ENCODE results near the gene SMARCC2. TPM values are rescaled to one million over a fixed set of nuclear protein-coding genes. Genes with fewer than 3 reads are reported as not detected.

The SMARCC2 gene
- total RNA-seq, 2 experiments from 2014 or later: 68.3 to 137 TPM

DNA sequence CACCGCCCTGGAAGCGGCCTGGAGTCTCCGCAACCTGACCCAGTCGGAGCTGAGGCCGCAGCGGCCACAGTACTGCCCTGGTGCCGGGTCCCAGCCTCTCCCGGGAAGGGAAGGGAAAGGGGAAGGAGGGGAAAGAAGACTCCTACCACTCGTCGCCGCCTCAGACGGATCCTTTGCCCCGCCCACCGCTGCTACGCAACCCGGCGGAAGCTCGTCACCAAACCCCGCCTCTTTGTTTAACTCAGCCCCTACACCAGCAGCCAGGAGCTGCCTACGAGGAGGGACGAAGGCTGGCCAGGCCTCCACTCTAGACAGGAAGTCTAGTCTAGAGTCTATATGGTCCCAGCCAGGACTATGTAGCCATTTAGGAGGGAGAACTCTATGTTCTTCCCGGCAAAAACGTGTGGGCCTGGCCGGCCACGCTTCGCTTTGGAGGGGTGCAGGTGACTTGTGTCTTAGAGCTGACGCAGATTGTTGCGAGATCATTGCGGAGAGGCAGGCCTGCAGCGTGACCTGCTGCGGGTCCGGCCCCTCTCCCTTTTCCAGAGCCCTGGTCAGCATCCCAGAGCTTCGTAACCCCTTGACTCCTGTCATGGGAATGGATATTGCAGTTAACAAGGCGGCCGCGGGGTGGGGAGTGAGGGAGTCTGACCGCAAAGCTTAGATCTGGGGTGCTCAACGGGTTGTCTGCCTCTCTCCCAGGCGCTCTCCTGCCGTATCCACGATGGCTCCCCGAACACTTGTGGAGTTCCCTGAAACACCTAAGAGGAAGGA lies 32.7 kb upstream of the SMARCC2 start, which contains the start of gene RNF41:
RNF41 (minus strand) TSS at position 166 of the 774 bp plus-strand sequence. CDS start 7,875 bp downstream, outside the sequence.
- TF ChIP-seq, protein P1, sequence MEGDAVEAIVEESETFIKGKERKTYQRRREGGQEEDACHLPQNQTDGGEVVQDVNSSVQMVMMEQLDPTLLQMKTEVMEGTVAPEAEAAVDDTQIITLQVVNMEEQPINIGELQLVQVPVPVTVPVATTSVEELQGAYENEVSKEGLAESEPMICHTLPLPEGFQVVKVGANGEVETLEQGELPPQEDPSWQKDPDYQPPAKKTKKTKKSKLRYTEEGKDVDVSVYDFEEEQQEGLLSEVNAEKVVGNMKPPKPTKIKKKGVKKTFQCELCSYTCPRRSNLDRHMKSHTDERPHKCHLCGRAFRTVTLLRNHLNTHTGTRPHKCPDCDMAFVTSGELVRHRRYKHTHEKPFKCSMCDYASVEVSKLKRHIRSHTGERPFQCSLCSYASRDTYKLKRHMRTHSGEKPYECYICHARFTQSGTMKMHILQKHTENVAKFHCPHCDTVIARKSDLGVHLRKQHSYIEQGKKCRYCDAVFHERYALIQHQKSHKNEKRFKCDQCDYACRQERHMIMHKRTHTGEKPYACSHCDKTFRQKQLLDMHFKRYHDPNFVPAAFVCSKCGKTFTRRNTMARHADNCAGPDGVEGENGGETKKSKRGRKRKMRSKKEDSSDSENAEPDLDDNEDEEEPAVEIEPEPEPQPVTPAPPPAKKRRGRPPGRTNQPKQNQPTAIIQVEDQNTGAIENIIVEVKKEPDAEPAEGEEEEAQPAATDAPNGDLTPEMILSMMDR (conservative IDR thresholded peaks at IDR 0.05; ENCODE audit: low read length): 0 out of 2 replicates have a peak, but pooled peaks have one; percentile 20
- TF ChIP-seq EZH2phosphoT487 (IDR thresholded peaks at IDR 0.05; ENCODE audit: borderline replicate concordance, low read depth, low read length): no peak
- H4K20me1 ChIP-seq (ENCODE audit: insufficient read depth, low read length): no peaks in the 10 kb centered on the region
- peaks cover 23% of the 10 kb centered on the region; the same call in 1 of the 2 replicates for H3K79me2 ChIP-seq (ENCODE audit: insufficient read depth, low read depth, low read length)
- H3K36me3 ChIP-seq (ENCODE audit: insufficient read depth, low read length): no peaks in the 10 kb centered on the region; the same call in 1 of the 2 replicates
- H3K9me2 ChIP-seq (ENCODE audit: insufficient read depth, low read length): no peaks in the 10 kb centered on the region
- ChIA-PET POLR2A (interaction anchor here (0.7 to 4.2 kb wide), 24 partner anchors 9 to 327 kb away, joined by 3 to 85 read pairs (median 6); partner anchors contain the start of genes COQ10A, IL23A, MYL6 and SMARCC2), CTCF (ENCODE audit: unreplicated experiment) (interaction anchor here (0.6 to 3.4 kb wide), 12 partner anchors 9 to 424 kb away, joined by 3 to 35 read pairs (median 4); partner anchors contain the start of genes ESYT1, SMARCC2 and ZC3H10)
- H3K27ac ChIP-seq (ENCODE audit: low read depth, low read length, poor library complexity, severe bottlenecking): peak within 1 kb of the TSS; percentile 77
- peak within 1 kb of the TSS; percentile 100 for H3K4me2 ChIP-seq (ENCODE audit: low read length)
- H2AFZ ChIP-seq (ENCODE audit: low read length): peak within 1 kb of the TSS; percentile 65; the same call in 1 of the 2 replicates
- no peaks in the 10 kb centered on the region for H3K9me3 ChIP-seq (ENCODE audit: low read length)
- intact Hi-C loops (cut with micrococcal nuclease; ENCODE audit: unreplicated experiment): loop anchor here (2.0 kb wide), 1 partner anchor 15 kb away; no protein-coding TSS in a partner anchor
- H3K4me1 ChIP-seq (ENCODE audit: insufficient read depth, low read length, poor library complexity, severe bottlenecking): peaks cover 40% of the 10 kb centered on the region
- peak within 1 kb of the TSS; percentile 81 for H3K4me3 ChIP-seq (ENCODE audit: low read depth, low read length, poor library complexity, severe bottlenecking)
- BruUV-seq (replicated peaks): TSS peak; percentile 59
- DNase-seq (ENCODE audit: low spot score): peak; percentile 95

DNA sequence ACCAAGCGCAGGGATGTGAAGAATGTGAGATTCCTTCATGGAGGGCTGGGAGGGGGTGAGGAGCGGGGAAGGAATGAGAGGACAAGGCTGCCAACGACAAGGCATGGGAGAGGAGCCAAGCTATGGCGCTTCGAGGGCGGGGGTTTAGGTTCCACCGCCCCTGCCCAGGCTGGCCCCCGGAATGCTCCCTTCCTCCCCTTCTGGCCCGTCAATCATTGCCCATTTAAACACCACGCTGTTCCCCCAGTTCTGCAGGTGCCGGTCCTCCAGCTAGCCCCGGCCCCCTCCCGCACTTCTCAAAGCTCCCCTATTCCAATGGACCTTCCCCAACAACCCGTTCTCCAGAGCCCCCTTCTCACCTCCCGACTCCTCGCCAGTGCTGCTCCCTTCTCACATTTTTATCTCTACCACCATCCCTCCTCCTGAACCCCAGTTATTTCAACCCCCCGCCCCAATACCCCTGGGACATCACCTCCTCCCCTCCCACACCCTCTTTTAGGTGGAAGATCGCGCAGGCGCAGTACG lies 32.0 kb upstream of the SMARCC2 start:
- DNase-seq (ENCODE audit: low spot score): no peak
- H3K4me3 ChIP-seq (ENCODE audit: low read depth, low read length, poor library complexity, severe bottlenecking): peak overlapping the region; percentile 81
- CTCF ChIA-PET (ENCODE audit: unreplicated experiment): interaction anchor here (0.6 to 3.4 kb wide), 6 partner anchors 8 to 243 kb away, joined by 3 to 35 read pairs (median 6); partner anchors contain the start of gene ESYT1
- peaks cover 23% of the 10 kb centered on the region; the same call in 1 of the 2 replicates for H3K79me2 ChIP-seq (ENCODE audit: insufficient read depth, low read depth, low read length)
- H3K27ac ChIP-seq (ENCODE audit: low read depth, low read length, poor library complexity, severe bottlenecking): peak overlapping the region; percentile 77
- H4K20me1 ChIP-seq (ENCODE audit: insufficient read depth, low read length): no peaks in the 10 kb centered on the region
- no peaks in the 10 kb centered on the region for H3K9me3 ChIP-seq (ENCODE audit: low read length)
- H3K4me2 ChIP-seq (ENCODE audit: low read length): peak overlapping the region; percentile 100
- no TSS peak for BruUV-seq (replicated peaks)
- TF ChIP-seq, protein P1 (conservative IDR thresholded peaks at IDR 0.05; ENCODE audit: low read length): no peak
- no peak for TF ChIP-seq EZH2phosphoT487 (IDR thresholded peaks at IDR 0.05; ENCODE audit: borderline replicate concordance, low read depth, low read length)
- H3K4me1 ChIP-seq (ENCODE audit: insufficient read depth, low read length, poor library complexity, severe bottlenecking): peaks cover 40% of the 10 kb centered on the region
- H3K9me2 ChIP-seq (ENCODE audit: insufficient read depth, low read length): no peaks in the 10 kb centered on the region
- peaks cover 4% of the 10 kb centered on the region for H3K36me3 ChIP-seq (ENCODE audit: insufficient read depth, low read length)
- POLR2A ChIA-PET: interaction anchor here (0.6 to 4.2 kb wide), 22 partner anchors 10 to 300 kb away, joined by 3 to 85 read pairs (median 6); partner anchors contain the start of genes ANKRD52, COQ10A, IL23A and MYL6
- peak overlapping the region; percentile 65; the same call in 1 of the 2 replicates for H2AFZ ChIP-seq (ENCODE audit: low read length)
- intact Hi-C loops (cut with micrococcal nuclease; ENCODE audit: unreplicated experiment): loop anchor here (2.0 kb wide), 1 partner anchor 14 kb away; no protein-coding TSS in a partner anchor
